ENCODE data around the gene ATG101. TPM values are rescaled to one million over a fixed set of nuclear protein-coding genes. Genes with fewer than 3 reads are reported as not detected.

The ATG101 gene
- total RNA-seq, 1 experiment from 2014 or later, result 75.7 TPM

DNA sequence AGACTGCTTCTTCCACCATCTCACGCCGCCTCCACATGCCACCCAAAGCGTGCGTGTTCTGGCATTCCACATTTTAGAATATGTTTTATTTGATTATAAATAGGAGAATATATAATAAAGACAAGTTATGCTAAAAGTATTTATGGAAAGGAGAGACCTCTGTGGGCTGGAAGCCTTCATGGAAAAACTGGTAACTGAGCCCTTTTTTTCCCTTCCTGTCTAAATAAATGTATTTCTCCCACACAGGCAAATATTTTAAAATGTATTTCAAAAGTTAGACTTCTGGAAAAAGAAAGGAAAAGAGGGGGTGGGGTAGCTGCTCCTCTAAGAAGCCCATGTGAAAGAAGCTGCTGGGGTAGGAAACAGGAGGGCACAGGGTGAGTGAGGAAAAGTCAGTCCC is 34.6 kb upstream of the ATG101 start:
- H3K27me3 ChIP-seq (ENCODE audit: control insufficient read depth, insufficient read depth, low read length), result peaks cover 36% of the 10 kb centered on the region
- DNase-seq, result no peak
- H3K36me3 ChIP-seq (replicated peaks; ENCODE audit: control insufficient read depth, insufficient read depth, low read length), result no peaks in the 10 kb centered on the region
- H3K4me3 ChIP-seq (ENCODE audit: insufficient read depth, low read depth, low read length), result no peak overlapping the region

DNA sequence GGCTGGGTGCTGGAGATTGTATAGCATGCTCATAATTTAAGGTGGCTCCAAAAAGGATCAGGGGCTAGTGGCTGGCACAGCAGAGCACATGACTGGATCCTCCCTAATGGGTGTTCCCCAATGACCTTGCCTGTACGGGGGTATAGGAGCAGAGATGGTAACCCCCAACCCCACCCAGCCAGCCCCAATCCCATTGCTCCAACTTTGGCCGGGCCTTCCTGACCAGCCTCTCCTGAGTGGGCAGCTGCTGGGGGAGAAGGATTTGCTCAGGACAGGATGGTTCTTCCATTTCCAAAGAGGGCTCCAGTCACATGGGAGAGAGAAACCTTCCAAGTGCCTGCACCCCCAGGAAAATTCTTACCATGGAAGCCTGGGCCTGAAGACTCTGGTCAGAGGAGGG is 33.9 kb upstream of the ATG101 start:
- no peaks in the 10 kb centered on the region for H3K36me3 ChIP-seq (replicated peaks; ENCODE audit: control insufficient read depth, insufficient read depth, low read length)
- no peak overlapping the region for H3K4me3 ChIP-seq (ENCODE audit: insufficient read depth, low read depth, low read length)
- peaks cover 36% of the 10 kb centered on the region for H3K27me3 ChIP-seq (ENCODE audit: control insufficient read depth, insufficient read depth, low read length)
- DNase-seq, result no peak

DNA sequence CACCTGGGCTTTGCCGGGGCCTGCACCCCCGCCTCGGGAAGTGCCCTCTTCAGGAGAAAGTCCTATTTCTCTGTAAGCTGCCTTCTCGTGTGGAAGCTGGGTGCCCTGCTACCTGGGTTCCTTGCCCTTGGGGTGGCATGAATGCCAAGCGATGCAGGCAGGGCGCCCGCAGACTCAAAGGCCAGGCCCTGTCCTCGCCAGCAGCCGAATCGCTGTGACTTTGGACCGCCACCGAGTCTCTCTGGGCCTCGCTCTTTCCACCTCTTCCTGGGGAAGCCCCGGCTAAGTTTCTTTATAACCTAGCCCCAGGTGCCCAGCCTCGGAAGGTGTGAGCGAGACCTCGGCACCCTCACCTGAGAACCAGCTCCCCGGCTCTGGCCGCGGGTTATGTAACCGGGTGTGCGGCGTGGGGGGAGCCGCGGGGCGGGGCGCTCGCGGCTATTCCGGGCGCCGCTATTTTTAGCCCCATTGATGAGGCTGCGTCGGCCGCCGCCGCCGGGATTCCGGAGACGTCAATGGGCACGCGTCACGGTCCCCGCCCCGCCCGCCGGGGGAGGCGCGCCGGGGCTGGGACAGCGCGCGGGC is 33.1 kb upstream of the ATG101 start:
- Histone ChIP-seq H3K36me3 (replicated peaks; ENCODE audit: control insufficient read depth, insufficient read depth, low read length) (no peaks in the 10 kb centered on the region), H3K4me3 (ENCODE audit: insufficient read depth, low read depth, low read length) (peak overlapping the region; percentile 44), H3K27me3 (ENCODE audit: control insufficient read depth, insufficient read depth, low read length) (peaks cover 36% of the 10 kb centered on the region)
- DNase-seq, result peak; percentile 95

DNA sequence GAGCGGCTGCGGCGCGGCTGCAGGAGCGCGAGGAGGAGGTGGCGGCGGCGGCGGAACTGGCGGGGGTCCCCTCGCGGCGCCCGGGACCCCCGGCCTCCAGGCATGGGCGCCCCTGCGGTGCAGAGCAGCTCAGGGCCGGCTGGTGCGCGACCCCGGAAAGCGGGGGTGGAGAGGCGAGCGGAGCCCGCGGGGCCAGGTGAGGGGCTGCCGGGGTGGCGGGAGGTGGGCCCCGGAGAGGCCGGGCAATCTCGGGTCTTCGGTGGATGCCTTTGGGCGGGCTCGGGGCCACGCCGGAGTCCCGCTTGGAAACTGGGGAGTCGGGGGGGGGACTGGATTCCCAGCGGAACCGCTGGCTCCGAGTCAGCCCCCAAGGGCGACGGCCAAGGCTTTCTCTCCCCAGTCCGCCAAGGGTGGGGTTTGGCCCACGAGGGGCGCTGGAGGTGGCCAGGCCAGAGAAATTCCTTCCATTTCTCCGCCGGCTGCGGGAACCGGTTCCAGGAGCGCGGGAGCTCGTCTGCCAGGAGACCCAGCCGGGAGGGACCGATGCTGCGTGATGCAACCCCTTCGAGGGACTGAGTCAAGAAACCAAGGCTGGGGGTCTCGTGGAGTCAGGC is 32.4 kb upstream of the ATG101 start:
- peaks cover 36% of the 10 kb centered on the region for H3K27me3 ChIP-seq (ENCODE audit: control insufficient read depth, insufficient read depth, low read length)
- peak; percentile 87 for DNase-seq
- H3K36me3 ChIP-seq (replicated peaks; ENCODE audit: control insufficient read depth, insufficient read depth, low read length), result 0 out of 2 replicates have a peak, but pooled peaks cover under 1% of the 10 kb centered on the region
- H3K4me3 ChIP-seq (ENCODE audit: insufficient read depth, low read depth, low read length), result peak overlapping the region; percentile 58

DNA sequence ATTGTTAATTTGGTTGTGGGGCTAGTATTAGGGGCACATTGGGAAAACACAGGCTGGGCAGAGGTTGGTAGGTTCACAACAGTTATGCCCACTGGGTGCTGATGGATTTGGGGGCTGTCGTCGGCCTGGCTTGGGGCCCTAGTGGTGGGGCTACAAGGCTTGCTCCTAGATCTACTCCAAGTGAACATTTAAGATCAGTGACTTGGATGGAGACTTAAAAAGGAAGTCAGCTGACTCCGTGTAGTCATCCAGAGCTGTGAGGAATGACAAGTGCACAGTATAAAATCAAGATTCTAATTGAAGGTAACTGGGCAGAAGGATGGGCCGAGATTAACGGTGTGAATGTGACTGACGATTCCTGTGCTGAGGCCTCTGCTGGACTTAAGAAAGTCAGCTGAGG is 31.3 kb upstream of the ATG101 start:
- DNase-seq, result no peak
- Histone ChIP-seq H3K4me3 (ENCODE audit: insufficient read depth, low read depth, low read length) (no peak overlapping the region), H3K36me3 (replicated peaks; ENCODE audit: control insufficient read depth, insufficient read depth, low read length) (peaks cover 2% of the 10 kb centered on the region; the same call in 1 of the 2 replicates), H3K27me3 (ENCODE audit: control insufficient read depth, insufficient read depth, low read length) (peaks cover 36% of the 10 kb centered on the region)

DNA sequence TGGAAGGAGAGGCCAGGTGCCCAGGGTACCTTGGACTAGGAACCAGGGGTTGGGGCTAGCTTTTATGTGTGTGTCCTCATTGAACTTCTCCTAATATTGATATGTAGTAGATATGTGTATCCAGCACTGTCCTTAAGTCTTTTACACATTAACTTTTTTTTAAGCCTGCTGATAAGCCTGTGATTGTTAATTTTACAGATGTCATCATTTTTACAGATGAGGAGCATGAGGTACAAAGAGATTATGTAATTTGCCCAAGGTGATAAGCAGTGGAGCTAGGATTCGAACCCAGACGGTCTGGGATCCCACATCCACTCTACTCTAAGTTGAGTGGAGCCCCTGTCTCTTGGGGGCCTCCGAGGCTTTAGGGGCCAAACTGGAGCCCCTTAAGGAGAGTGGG is 28.7 kb upstream of the ATG101 start:
- Histone ChIP-seq H3K36me3 (replicated peaks; ENCODE audit: control insufficient read depth, insufficient read depth, low read length) (peaks cover 3% of the 10 kb centered on the region), H3K27me3 (ENCODE audit: control insufficient read depth, insufficient read depth, low read length) (peaks cover 12% of the 10 kb centered on the region), H3K4me3 (ENCODE audit: insufficient read depth, low read depth, low read length) (no peak overlapping the region)
- DNase-seq, result no peak

DNA sequence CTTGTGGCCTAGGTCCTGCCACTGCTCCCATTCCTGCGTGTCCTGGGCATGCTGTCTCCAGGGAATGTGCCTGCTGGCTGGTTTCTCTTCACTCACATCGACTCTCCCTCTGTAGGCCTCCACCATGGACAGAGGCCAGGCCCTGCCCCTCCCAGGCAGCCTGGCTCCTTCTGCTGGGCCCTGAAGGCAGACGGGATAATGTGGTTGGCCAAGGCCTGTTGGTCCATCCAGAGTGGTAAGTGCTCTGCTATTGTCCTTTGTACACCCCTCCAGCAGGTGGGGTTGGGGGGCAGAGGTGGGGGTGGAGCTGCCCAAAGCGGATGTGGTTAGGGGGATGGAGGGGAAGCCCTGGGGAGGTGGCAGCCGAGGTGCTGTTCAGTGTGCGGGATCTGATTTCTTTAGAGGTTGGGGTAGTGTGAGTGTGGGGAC is 28.1 kb upstream of the ATG101 start:
- H3K4me3 ChIP-seq (ENCODE audit: insufficient read depth, low read depth, low read length), result no peak overlapping the region
- peaks cover 3% of the 10 kb centered on the region for H3K36me3 ChIP-seq (replicated peaks; ENCODE audit: control insufficient read depth, insufficient read depth, low read length)
- H3K27me3 ChIP-seq (ENCODE audit: control insufficient read depth, insufficient read depth, low read length), result peaks cover 7% of the 10 kb centered on the region
- peak; percentile 75 for DNase-seq

DNA sequence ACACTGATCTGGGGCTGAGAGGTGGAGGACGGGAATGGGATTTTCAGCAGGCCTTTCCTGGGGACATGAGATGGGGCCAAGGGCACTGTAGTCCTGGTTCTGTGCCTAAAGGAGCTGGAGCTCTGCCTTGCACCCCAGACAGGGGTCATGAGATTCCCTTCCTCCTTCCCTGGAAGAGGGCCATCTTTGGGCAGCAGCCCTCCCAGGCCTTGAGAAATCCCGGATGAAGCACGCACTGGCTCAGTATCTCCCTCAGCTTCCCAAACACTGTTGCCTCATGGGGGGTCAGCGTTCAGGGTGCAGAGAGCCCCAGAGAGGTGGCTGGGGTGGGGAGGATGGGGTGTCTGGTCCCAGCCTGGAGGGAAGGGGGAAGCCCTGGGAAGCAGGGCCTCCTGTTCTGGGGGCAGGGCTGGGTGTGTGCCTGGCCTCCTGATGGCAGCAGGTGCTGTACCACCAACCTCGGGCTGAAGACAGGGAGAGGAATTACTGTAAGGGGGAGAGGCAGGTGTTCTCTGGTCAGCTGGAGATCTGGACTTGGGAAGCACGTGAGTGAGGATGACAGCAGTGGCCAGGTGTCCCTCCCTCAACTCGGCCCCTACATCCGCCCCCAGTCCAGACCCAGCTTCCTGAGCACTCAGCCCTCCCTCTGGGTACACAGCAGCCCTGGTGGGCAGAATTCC is 26.9 kb upstream of the ATG101 start:
- Histone ChIP-seq H3K27me3 (ENCODE audit: control insufficient read depth, insufficient read depth, low read length) (peaks cover 2% of the 10 kb centered on the region), H3K36me3 (replicated peaks; ENCODE audit: control insufficient read depth, insufficient read depth, low read length) (peaks cover 3% of the 10 kb centered on the region), H3K4me3 (ENCODE audit: insufficient read depth, low read depth, low read length) (no peak overlapping the region)
- DNase-seq, result no peak

DNA sequence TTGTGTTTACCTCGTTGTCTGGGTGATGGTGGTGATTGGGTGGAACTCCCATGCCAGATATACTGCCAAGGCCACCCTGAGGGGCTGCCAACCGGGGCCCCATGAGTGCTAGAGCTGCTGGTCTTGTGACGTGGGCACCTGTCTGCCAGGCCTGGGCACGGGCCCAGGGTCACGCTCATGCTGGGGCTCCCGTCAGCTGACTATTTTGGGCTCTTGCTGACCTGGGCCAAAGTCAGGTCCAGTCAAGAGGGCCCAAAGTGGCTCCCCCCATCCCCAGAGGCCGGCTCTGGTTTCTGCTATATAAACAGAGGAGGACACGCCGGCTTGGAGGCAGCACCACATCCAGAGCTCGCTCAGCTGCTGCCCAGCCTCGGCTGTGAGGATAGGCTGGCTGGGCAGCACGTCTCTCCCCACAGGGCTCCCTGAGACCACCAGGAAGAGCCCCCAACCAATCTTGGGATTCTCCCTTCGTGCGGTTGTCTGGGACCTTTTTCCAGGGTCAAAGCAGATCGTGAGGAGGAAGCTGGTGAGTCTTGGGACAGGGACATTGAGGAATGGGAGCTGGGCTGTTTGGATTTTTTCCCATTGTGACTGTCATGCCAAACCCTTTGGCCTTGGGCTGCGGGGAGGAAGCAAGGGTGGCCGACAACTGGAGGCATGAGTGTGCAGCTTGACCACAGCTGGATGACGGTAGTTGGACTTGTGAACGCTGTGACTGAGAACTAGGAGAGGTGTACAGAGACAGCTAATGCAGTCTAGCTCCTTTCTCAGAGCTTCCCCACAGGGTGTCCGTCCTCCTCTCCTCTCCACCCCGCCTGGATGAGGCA is 26.2 kb upstream of the ATG101 start:
- H3K27me3 ChIP-seq (ENCODE audit: control insufficient read depth, insufficient read depth, low read length), result peaks cover 3% of the 10 kb centered on the region
- H3K4me3 ChIP-seq (ENCODE audit: insufficient read depth, low read depth, low read length), result no peak overlapping the region
- no peak for DNase-seq
- peaks cover 3% of the 10 kb centered on the region for H3K36me3 ChIP-seq (replicated peaks; ENCODE audit: control insufficient read depth, insufficient read depth, low read length)

DNA sequence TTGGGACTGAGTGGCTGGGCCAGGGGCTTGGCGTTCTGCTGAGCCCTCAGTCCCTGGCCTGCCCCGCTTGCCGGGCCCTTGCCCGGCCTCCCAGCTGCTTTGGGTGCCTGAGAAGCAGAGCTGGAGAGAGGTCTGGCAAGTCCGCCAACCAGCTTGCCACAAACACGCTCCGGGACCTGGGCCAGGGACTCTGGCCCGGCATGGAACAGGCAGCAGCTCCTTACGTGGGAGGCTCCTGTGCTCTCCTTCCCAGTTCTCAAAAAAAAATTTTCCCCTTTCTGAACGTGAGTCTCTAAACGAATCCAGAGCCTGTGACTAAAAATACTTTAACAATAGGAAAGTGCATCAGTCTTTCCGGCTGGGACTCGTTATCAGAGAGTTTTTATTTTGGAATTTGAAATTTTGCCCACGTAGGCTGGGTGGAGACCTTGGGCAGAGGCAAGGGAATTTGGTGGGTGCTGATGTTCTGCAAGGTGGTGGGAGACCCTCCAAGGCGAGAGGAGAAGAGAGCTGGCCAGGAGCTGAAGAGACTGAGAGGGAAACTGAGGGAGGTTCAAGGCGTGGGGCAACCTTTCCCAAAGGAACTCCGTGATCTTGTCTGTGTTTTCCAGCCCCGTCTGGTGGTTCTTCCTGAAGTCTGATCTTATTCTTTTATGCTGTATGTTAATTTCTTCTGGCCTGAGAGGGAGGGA is 25.3 kb upstream of the ATG101 start:
- Histone ChIP-seq H3K4me3 (ENCODE audit: insufficient read depth, low read depth, low read length) (no peak overlapping the region), H3K36me3 (replicated peaks; ENCODE audit: control insufficient read depth, insufficient read depth, low read length) (peaks cover 3% of the 10 kb centered on the region), H3K27me3 (ENCODE audit: control insufficient read depth, insufficient read depth, low read length) (peaks cover 10% of the 10 kb centered on the region)
- DNase-seq, result no peak

DNA sequence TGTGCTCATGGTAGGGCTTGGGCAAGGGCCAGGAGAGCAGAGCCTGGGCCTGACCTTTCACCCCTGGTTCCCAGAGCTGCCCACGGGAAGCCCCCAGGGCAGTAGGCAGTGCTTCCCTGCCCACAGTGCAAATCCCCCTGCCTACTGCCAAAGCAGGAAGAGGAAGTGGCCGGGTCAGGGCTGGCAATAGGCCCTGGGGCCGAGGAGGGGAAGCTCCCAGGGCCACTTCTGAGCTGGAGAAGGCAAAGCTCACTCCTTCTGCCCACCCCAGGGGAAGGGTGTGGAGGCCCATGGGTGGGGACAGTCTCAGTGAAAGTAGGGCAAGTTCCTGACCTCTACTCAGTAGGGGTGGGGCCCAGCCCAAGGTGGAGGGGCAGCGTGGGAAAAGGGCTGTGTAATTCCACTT is 24.0 kb upstream of the ATG101 start:
- Histone ChIP-seq H3K4me3 (ENCODE audit: insufficient read depth, low read depth, low read length) (no peak overlapping the region), H3K36me3 (replicated peaks; ENCODE audit: control insufficient read depth, insufficient read depth, low read length) (peaks cover 3% of the 10 kb centered on the region)
- DNase-seq, result no peak

DNA sequence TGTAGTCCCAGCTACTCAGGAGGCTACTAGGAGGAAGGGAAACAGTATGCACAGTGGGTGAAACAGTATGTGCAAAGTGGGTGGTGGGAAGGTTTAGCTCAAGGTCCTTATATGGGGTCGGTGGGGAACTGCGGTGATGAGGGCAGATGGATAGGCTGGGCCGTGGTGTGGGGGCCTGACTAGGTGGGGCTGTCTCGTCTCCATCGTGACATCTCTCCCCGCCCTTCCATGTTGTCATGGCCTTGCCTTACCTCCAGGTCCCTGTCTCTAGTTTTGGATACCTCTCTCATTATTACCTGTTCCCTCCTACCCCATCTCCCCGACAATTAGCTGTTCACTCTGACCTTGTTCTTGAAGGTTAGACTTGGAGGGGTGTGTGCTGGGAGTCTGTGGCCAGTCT is 22.9 kb upstream of the ATG101 start:
- peaks cover 3% of the 10 kb centered on the region for H3K36me3 ChIP-seq (replicated peaks; ENCODE audit: control insufficient read depth, insufficient read depth, low read length)
- no peak for DNase-seq
- no peak overlapping the region for H3K4me3 ChIP-seq (ENCODE audit: insufficient read depth, low read depth, low read length)
- H3K27me3 ChIP-seq (ENCODE audit: control insufficient read depth, insufficient read depth, low read length), result peaks cover 31% of the 10 kb centered on the region

More for the DNA sequence above, 24.0 kb upstream of the ATG101 start:
- peaks cover 24% of the 10 kb centered on the region for H3K27me3 ChIP-seq (ENCODE audit: control insufficient read depth, insufficient read depth, low read length)

DNA sequence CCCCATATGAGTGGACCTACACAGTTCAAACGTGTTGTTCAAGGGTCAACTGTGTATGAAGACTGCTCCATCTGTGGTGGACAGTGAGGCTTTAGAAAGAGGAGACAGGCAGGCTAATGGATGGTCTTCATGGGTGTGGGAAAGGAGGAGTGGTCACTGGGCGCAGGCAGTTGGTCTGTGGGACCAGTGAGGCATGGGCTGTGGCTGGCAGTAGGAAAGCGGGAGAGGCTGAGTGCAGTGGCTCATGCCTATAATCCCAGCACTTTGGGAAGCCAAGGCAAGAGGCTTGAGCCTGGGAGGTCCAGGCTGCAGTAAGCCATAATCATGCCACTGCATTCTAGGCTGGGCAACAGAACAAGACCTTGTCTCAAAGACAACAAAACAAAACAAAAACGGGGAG is 20.5 kb upstream of the ATG101 start:
- H3K27me3 ChIP-seq (ENCODE audit: control insufficient read depth, insufficient read depth, low read length), result peaks cover 41% of the 10 kb centered on the region
- no peaks in the 10 kb centered on the region; the same call in 1 of the 2 replicates for H3K36me3 ChIP-seq (replicated peaks; ENCODE audit: control insufficient read depth, insufficient read depth, low read length)
- no peak overlapping the region for H3K4me3 ChIP-seq (ENCODE audit: insufficient read depth, low read depth, low read length)
- DNase-seq, result no peak

DNA sequence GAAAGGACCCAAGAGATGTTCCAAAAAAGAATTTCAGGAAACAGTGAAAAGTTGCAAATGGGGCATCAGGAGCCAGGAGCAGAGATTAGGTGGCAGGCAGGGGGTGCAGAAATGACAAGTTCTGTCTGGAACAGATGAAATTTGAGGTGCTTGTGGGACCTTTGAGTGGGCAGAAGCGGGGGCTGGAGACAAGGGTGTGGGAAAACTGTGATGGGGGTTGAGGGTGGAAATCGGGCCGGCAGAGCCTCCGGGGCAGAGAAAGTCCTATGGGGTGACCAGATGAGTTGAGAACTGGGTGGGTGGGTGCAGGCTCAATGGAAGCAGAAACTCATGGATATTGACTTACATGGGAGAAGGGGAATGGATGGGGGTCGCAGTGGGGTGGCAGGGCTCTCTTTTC is 20.1 kb upstream of the ATG101 start:
- no peak for DNase-seq
- Histone ChIP-seq H3K36me3 (replicated peaks; ENCODE audit: control insufficient read depth, insufficient read depth, low read length) (no peaks in the 10 kb centered on the region; the same call in 1 of the 2 replicates), H3K4me3 (ENCODE audit: insufficient read depth, low read depth, low read length) (no peak overlapping the region), H3K27me3 (ENCODE audit: control insufficient read depth, insufficient read depth, low read length) (peaks cover 41% of the 10 kb centered on the region)

All from H7 (cell line).